Activated naive CD8-positive, alpha-beta T cell treated with anti-CD3 and anti-CD28 coated beads for 36 hours (primary cell): ENCODE measurements around the gene PFKL. TPM values are rescaled to one million over a fixed set of nuclear protein-coding genes. Genes with fewer than 3 reads are reported as not detected.

Experiments
- DNase-seq: peaks from one replicate; pipeline ENCODE4 v3.0.0; 2021
- H3K27ac Mint-ChIP-seq: one replicate; pipeline ENCODE4 v1.8.0; 2022; ENCODE audit warnings: mild to moderate bottlenecking, moderate library complexity, mixed read lengths
- H3K27me3 Mint-ChIP-seq: one replicate; pipeline ENCODE4 v1.8.0; 2022; ENCODE audit warnings: mild to moderate bottlenecking, mixed read lengths
- H3K36me3 Mint-ChIP-seq: one replicate; pipeline ENCODE4 v1.8.0; 2021; ENCODE audit warnings: mild to moderate bottlenecking, mixed read lengths
- H3K4me1 Mint-ChIP-seq: one replicate; pipeline ENCODE4 v1.8.0; 2021; ENCODE audit warnings: mixed read lengths
- H3K4me3 Mint-ChIP-seq: one replicate; pipeline ENCODE4 v1.8.0; 2022; ENCODE audit warnings: mild to moderate bottlenecking, moderate library complexity, mixed read lengths
- H3K9me3 Mint-ChIP-seq: one replicate; pipeline ENCODE4 v1.8.0; 2022; ENCODE audit warnings: mixed read lengths
- total RNA-seq, 2 experiments: library from RNA; stranded (reverse); gene quantifications; one replicate each; pipeline ENCODE4 v1.2.3, GENCODE V29; 2021

The PFKL gene
- total RNA-seq, 2 experiments from 2014 or later: 150 to 154 TPM

DNA sequence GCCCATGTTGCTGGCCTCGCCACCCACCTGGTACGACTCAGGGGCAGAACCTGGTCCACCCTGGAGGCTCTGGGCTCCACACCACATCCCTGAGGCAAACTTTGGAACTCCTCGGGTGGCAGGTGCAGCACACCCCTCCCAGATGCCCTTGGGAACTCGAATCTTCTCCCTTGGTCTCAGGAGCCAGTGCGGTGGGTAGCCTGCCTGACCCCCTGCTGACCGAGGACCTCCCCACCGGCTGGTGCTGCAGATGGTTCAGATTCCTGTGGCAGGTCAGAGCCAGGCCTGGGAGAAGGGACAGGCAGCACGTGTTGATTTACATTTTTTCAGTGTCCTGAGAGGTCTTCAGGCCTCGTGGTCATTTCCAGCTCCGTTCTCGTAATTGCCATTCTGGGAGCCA, 45.6 kb downstream of the PFKL start:
- Mint-ChIP-seq H3K36me3 (no peaks in the 10 kb centered on the region), H3K4me3 (no peak overlapping the region), H3K4me1 (peaks cover 6% of the 10 kb centered on the region), H3K27ac (no peak overlapping the region), H3K9me3 (no peaks in the 10 kb centered on the region), H3K27me3 (peaks cover 11% of the 10 kb centered on the region)
- no peak for DNase-seq

DNA sequence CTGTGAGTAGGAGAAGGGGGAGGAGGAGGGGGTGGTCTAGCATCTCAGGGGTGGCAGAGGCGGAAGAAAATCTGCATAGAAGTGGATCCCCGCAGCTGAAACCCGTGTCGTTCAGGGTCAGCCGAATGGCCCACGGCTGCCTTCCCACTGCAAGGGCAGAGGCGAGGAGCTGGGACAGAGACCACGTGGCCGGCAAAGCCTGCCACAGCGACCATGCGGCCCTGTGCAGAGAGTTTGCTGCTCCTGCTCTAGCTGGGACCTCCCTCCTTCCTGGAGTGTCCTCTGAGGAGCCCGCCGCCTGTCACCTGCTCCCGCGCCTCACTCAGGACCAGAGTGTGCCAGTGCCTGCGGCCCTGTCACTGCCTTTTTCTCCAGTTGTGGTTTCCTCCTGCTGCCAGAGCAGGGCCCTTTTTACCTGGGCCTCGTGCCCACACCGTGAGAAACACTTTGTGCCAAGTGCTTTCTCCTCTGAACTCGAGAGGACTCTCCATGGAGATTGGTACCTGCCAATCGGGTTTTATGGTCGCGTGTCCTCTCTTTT, 48.1 kb downstream of the PFKL start:
- no peak for DNase-seq
- Mint-ChIP-seq H3K9me3 (no peaks in the 10 kb centered on the region), H3K36me3 (no peaks in the 10 kb centered on the region), H3K27me3 (peaks cover 20% of the 10 kb centered on the region), H3K4me3 (no peak overlapping the region), H3K4me1 (peaks cover 13% of the 10 kb centered on the region), H3K27ac (no peak overlapping the region)

DNA sequence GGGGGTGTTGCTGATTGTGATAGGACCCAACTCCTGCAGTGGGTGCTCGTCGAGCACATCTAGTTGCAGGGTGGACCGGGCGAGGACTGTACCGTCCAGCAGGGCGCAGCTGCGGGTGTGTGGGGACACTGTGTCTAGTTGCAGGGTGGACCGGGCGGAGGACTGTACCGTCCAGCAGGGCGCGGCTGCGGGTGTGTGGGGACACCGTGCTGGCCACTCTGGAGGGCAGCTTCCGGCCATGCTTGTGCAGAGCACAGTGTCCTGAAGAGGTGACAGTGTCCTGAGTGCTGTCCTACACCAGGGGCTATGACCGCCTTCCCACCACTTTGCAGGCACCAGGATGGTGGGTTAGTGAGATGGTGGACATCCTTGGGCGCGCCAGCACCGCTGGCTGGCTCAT, 49.0 kb downstream of the PFKL start:
- Mint-ChIP-seq H3K9me3 (no peaks in the 10 kb centered on the region), H3K4me3 (no peak overlapping the region), H3K27ac (no peak overlapping the region), H3K27me3 (peaks cover 20% of the 10 kb centered on the region), H3K36me3 (no peaks in the 10 kb centered on the region), H3K4me1 (peaks cover 22% of the 10 kb centered on the region)
- DNase-seq: no peak

DNA sequence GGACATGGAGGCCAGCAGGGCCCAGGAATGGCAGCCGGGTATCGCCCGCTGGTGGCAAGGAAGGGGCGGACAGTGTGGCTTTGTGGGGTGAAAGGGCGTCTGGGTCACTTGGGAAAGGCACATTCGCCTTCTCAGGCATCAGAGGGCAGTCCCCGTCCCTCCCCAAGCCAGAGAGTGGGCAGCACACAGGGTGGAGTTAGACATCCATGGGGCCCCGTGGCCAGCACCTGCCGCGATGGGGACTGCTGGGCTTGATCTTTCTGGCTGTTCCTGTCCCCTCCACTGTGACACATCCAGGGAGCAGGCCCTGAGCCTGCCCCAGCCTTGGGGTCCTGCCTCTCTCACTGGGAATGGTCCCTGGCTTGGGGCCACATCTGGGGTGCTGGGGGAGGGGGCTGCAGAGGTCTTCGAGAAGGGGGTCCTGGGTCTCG, 49.6 kb downstream of the PFKL start:
- Mint-ChIP-seq H3K4me3 (no peak overlapping the region), H3K9me3 (no peaks in the 10 kb centered on the region), H3K27me3 (peaks cover 20% of the 10 kb centered on the region), H3K27ac (no peak overlapping the region), H3K4me1 (peaks cover 28% of the 10 kb centered on the region), H3K36me3 (no peaks in the 10 kb centered on the region)
- DNase-seq: no peak

DNA sequence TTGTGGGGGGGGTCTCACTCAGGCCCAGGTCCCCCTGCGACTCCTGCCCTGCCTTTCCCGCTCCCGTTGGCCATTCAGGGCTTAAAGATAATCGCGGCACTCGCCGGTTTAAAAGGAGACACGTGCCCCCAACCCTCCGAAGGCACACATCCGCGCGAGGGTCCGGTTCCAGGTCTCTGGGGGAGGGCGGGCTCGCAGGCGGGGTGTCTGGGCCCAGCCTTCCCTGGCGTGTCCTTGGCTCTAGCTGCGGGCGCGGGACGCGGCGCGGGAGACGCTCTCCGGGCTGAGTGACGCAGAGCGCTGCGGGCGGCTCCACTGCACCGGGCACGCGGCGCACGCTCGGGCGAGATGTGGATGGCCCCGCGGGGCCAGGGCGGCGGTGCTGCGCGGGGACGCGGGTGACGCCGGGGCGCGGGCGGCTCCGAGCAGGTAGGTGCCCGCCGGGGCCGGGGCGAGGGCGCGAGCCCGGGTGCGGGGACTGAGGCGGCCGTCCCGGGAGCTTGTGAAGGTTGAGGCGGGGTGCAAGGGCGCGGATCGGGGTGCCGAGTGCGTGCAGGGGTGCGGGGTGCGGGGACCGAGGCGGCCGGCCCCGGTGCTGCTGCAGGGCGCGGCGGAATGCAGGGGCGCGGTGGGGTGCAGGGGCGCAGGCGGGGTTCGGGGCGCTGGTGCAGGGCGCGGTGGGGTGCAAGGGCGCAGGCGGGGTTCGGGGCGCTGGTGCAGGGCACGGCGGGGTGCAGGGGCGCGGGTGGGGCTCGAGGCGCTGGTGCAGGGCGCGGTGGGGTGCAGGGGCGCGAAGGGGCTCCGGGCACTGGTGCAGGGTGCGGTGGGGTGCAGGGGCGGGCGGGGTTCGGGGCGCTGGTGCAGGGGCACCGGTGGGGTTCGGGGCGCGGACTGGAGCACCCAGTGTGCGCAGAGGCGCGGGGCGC, 50.3 kb downstream of the PFKL start:
- Mint-ChIP-seq H3K27ac (no peak overlapping the region), H3K36me3 (no peaks in the 10 kb centered on the region), H3K4me1 (peaks cover 33% of the 10 kb centered on the region), H3K27me3 (peaks cover 20% of the 10 kb centered on the region), H3K4me3 (no peak overlapping the region), H3K9me3 (no peaks in the 10 kb centered on the region)
- no peak for DNase-seq

DNA sequence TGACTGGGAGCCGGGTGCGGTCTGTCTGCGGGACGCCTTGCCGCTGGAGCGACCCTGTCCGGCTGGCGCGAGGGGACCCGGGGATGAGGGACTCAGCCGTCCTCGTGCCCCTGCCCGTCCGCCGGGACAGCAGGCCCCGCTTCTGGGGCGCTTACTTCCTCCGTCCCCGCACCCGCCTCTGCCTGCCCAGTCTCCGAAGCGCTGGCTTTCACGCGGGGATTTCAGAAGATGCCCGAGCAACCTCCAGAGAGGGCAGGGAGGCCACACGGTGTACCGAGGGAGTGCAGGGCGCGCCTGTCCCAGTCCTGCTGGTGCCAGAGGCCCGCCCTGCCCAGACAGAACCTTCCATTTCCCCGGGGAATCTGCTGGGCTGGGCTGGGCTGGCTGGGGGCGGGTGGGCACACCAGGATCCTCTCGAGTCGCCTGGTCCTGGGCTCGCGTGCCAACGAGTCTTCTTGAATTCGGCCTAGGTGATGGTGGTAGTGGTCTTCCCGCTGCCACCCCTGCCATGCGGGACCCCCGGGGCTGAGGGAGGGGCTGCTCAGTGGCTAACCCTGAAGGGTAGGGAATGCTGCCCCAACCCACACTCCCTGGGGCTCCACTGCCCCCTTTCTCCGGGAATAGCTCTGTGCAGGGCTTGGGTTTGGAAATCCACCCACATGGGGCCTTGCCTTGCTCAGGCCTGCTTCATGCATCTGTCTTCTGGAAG, 51.1 kb downstream of the PFKL start:
- H3K4me3 Mint-ChIP-seq: no peak overlapping the region
- peaks cover 39% of the 10 kb centered on the region for H3K4me1 Mint-ChIP-seq
- no peak overlapping the region for H3K27ac Mint-ChIP-seq

DNA sequence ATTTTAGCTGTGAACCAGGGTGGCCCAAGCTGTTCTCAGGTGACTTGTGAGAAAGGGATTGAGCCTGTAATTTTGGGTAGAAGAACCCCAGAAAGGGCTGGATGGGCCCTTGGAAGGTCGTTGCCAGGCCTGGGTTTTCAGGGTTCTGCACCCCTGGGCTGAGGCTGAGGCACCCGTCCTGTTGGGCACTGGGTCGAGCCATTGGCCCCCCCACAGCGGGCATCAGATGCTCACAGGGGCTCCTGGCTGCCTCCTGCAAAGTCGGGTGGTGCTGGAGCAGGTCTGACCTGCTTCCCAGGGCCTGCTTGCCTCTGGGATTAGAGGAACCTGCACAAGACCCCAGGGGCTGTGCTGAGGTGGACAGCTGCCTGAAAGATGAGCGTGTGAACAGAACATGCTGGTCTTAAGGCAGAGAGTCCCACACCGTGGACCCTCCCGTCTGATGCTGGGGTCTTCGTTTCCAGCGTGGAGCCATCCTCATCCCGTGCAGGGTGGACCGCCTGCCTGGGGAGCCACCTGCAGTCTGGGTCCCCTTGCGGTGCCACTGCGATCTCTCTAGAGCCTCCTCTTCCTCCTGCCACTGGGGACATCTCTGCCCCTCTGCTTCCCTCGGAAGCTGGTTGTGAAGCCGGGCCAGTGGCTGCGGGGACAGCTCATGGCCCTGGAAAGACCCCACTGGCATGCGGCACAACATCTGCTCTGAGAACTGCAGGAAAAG, 51.8 kb downstream of the PFKL start:
- Mint-ChIP-seq H3K27me3 (peaks cover 20% of the 10 kb centered on the region), H3K36me3 (peaks cover 4% of the 10 kb centered on the region), H3K4me3 (no peak overlapping the region), H3K27ac (no peak overlapping the region), H3K4me1 (peaks cover 45% of the 10 kb centered on the region), H3K9me3 (no peaks in the 10 kb centered on the region)
- DNase-seq: no peak

More for the DNA sequence above, 51.1 kb downstream of the PFKL start:
- H3K27me3 Mint-ChIP-seq: peaks cover 20% of the 10 kb centered on the region
- peaks cover 2% of the 10 kb centered on the region for H3K36me3 Mint-ChIP-seq
- DNase-seq: no peak
- H3K9me3 Mint-ChIP-seq: no peaks in the 10 kb centered on the region

DNA sequence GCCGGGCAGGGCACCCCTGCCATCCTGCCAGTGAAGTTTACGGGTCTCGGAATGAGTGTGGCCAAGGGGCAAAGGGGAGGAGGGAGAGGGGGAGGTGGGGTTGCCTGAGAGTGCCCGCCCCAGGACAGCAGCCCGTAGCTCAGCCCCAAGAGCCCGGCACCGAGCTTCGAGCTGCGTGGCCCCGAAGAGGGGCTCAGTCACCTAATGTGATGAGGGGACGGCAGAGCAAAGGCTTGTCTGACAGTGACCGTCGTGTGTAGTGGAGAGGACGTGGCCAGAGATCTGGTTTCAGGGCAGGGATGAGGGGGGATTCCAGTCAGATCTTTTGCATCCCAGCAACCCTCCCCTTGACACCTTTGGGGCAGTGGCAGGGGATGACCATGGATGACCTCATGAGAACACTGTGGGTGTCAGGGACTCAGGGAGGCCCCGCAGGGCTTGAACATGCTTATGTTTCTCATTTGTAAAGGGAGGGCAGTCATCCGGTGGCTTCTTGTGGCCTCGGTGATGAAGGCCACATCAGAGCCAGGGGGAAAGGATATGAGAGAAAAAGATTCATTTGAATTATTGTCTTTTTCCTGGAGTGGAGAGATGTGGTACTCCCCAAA, 52.5 kb downstream of the PFKL start:
- Mint-ChIP-seq H3K27ac (peak overlapping the region; percentile 38), H3K36me3 (peaks cover 4% of the 10 kb centered on the region), H3K4me3 (peak overlapping the region; percentile 2), H3K4me1 (peaks cover 47% of the 10 kb centered on the region), H3K9me3 (no peaks in the 10 kb centered on the region), H3K27me3 (peaks cover 20% of the 10 kb centered on the region)
- no peak for DNase-seq

DNA sequence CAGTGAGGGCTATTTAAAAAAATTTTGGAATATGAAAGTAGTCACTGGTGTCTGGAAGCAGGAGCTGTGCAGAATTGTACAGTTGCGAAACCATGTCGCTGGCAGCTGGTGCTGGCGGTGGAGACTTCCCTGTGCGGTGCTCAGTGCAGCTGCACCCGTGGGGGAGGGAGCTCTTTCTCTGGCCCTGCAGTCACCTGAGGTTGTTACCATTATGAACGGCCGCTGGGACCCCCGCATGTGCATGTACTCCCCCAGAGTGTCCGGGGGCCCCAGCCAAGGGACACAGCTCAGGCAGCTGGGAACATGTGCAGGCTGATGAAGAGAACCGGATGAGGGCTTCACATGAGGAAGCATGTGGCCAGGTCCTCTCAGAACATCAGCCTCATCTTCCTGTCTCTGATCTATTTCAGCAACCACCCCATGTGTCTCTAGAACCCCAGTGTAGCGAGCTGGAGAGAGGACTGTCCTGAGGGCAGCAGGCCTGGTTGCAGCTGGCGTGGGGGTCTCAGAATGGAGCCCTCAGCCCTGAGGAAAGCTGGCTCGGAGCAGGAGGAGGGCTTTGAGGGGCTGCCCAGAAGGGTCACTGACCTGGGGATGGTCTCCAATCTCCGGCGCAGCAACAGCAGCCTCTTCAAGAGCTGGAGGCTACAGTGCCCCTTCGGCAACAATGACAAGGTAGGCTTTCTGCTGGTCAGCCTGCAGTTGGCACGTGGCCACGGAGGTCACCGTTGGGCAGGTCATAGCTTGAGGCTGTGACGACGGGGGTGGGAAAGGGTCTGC, 53.5 kb downstream of the PFKL start, which contains the start of gene TRPM2:
Gene TRPM2 (plus strand): TSS at position 431 of the 780 bp plus-strand sequence. CDS start 80 bp downstream, at position 511.
- DNase-seq: peak; percentile 30
- peak within 1 kb of the TSS; percentile 40 for H3K4me3 Mint-ChIP-seq
- peaks cover 4% of the 10 kb centered on the region for H3K36me3 Mint-ChIP-seq
- H3K4me1 Mint-ChIP-seq: peaks cover 47% of the 10 kb centered on the region
- H3K9me3 Mint-ChIP-seq: no peaks in the 10 kb centered on the region
- H3K27ac Mint-ChIP-seq: peak within 1 kb of the TSS; percentile 71
- H3K27me3 Mint-ChIP-seq: peaks cover 20% of the 10 kb centered on the region

DNA sequence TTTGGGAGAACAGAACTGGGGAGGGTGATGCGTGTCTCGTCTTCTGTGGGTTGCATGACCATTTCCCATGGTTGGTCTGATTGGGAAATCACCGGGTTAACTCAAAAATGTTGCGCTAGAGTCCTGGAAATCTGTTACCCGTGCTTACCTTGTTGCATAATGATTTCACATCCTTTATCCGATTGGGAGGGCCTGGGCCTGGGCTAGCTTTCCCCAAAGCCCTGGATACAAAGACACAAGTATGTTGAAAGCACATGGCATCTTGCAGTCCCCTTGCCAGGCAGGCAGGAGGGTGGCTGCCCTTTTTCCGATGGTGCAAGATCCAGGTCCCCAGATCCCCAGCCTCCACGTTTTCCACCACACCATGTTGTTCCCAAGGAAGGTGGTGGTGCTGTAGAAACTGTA, 54.1 kb downstream of the PFKL start:
- Mint-ChIP-seq H3K4me3 (peak overlapping the region; percentile 30), H3K27me3 (peaks cover 15% of the 10 kb centered on the region), H3K36me3 (peaks cover 4% of the 10 kb centered on the region), H3K9me3 (no peaks in the 10 kb centered on the region), H3K27ac (peak overlapping the region; percentile 71), H3K4me1 (peaks cover 44% of the 10 kb centered on the region)
- DNase-seq: no peak

DNA sequence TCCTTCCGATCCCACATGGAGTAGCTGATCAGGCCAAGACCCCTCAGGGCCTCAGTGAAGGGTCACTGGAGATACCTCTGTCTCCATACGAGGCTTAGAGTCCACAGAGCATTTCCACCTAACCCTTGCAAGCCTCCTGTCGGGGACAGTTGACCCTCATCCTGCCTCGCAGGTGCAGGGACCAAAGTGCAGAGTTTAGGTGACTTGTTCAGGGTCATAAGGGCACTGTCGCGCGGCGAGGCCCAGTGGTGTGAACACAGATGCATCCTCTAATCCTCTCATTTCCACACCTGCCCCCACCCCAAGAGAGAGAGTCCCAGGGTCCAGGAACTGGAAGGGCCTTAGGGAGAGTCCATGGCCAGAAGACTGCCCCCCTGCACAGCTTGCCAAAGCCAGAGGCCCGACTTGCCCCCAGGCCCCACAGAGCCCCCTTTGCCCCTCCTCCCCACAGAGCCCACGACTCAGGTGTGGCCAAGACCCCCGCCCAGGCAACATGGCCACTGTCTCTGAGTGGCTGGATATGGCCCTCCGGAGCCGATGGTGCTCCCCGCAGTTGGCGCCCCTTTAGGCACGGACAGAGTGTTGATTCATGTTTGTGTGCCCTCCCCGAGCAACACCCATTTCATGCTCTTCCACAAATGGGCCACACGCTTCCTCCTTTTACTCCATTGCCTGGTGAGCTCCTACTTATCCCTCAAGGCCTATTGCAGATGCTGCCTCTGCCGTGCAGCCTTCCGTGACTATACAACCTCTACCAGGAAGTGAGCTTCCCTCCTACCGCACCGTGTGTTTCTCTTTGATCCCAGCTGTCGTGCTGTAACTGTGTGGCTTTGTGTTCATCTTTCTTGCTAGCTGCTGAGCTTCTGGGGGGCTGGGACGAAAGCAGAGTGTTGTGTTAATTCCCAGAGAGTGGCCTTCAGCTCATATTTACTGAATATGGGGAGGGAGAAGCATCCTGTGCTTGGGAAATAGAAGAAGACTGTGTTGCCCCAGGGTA, 55.2 kb downstream of the PFKL start:
- DNase-seq: no peak
- Mint-ChIP-seq H3K27ac (no peak overlapping the region), H3K4me3 (peak overlapping the region; percentile 26), H3K4me1 (peaks cover 44% of the 10 kb centered on the region), H3K9me3 (no peaks in the 10 kb centered on the region), H3K27me3 (peaks cover 9% of the 10 kb centered on the region), H3K36me3 (peaks cover 4% of the 10 kb centered on the region)

DNA sequence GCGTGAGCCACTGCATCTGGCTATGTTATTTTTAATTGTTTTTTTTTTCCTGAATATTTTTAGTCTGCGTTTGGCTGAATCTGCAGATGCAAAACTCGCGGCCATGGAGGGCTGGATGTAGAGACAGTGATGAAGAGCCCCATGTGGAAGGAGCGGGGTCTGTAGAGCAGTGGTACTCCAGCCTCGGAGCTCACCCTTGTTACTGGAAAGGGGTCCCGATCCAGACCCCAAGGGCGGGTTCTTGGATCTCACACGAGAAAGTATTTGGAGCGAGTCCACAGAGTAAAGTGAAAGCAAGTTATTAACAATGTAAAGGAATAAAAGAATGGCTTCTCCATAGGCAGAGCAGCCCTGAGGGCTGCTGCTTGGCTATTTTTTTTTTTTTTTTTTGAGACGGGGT, 56.3 kb downstream of the PFKL start:
- DNase-seq: no peak
- Mint-ChIP-seq H3K4me1 (peaks cover 44% of the 10 kb centered on the region), H3K4me3 (no peak overlapping the region), H3K27me3 (peaks cover 6% of the 10 kb centered on the region), H3K36me3 (peaks cover 4% of the 10 kb centered on the region), H3K27ac (no peak overlapping the region), H3K9me3 (no peaks in the 10 kb centered on the region)

DNA sequence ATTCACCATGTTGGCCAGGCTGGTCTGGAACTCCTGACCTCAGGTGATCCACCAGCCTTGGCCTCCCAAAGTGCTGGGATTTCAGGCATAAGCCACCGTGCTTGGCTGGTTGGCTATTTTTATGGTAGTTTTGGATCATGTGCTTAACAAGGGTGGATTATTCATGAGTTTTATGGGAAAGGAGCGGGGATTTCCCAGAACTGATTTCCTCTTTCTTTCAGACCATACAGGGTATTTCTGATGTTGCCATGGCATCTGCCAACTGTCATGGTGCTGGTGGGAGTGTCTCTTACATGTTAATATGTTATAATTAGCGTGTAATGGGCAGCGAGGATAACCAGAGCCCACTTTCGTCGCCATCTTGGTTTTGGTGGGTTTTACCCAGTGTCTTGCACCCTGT, 56.8 kb downstream of the PFKL start:
- Mint-ChIP-seq H3K4me3 (no peak overlapping the region), H3K4me1 (peaks cover 44% of the 10 kb centered on the region), H3K27me3 (peaks cover 3% of the 10 kb centered on the region), H3K36me3 (peaks cover 4% of the 10 kb centered on the region), H3K27ac (no peak overlapping the region), H3K9me3 (no peaks in the 10 kb centered on the region)
- DNase-seq: no peak
